HG03135 (cell line): ENCODE results near the gene AZI2.

Experiments
- ATAC-seq: cut with Tn5 transposase; IDR thresholded peaks from one replicate; pipeline ENCODE4 v1.9.1; 2021; ENCODE audit warnings: mild to moderate bottlenecking, moderate library complexity; ENCODE audit not compliant: unreplicated experiment

The AZI2 gene

DNA sequence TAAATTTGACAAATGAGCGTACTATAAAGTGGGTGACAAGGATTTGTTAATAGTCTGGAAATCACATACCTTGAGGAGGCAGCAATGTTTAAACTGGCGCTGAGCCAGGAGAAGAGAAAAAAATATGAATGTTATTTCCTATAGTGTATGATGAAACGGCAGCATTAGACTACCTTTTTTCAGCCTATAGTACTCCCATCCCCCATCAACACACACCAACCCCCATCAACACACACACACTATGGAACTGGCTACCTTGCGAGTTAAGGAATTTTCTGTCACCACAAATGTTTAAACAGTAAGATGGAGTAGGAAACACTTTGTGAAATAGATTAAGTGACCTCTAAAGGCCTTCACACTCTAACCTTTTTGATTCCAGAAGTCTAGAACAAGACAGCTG lies 46.9 kb downstream of the AZI2 start:
- no peak for ATAC-seq

DNA sequence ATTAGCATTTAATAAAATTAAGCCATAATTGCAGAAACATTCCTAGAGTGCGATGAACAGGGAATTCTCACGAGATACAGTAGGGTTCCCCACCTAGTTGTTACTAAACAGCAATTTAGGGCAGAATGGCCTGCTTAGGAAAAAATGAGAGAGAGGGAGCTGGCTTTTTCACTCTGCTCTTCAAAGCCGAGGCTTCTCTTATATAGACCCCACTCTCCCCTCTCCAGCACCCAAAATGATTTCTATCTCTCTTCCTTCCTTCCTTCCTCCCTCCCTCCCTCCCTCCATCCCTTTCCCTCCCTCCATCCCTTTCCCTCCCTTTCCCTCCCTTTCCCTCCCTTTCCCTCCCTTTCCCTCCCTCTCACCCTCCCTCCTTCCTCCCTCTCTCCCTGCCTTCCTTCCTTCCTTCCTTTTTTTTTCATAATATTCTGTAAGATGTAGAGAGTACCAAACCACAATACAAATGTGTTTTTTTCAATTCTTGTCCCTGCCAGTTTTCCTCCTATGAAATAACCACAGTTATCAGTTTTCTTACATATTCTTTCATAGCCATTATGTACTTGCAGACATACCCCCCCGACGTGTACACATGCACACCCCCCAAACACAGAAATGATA lies 48.2 kb downstream of the AZI2 start:
- no peak for ATAC-seq

DNA sequence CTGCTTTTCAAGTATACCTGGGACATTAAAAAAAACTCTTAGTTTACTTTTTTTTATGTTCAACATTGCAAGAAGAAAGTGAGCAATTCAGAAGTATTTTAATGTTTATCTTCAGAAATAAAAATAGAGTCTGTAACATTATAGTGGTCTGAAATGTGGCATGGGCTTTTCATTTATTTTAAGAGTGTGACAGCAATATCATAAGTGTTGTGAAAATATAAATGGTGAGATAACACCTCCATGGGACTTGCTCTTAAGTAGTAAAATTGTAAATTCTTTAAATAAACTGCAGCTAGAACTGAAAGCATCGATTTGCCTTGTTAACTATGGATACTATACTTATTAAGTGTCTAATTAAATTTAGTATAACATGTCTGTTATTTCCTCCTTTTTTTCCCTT lies 48.9 kb downstream of the AZI2 start:
- no peak for ATAC-seq

DNA sequence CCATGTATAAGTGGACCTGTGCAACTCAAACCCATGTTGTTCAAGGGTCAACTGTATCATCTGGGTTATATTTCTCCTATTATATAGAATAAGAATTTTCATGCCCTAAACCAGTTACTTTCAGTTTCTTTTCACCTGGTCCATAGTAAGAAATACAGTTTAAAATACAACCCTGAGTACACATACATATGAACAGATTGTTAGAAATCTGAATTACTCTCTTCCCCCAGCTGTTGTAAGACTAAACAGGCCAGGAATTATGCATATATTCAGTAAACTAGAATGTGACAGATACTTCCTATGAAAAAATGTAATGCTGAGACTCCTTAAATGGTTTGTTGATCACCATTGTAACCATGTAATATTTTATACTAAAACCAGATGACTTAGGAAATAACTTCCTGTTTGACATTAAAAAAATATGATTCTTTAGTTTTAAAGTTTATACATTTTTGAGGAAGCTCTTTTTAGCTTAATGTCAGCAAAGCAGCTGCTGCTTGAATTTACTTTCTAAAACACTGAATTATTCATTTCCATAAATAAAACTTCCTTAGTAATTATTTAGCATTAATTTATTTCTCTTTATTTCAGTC lies 52.6 kb downstream of the AZI2 start:
- no peak for ATAC-seq

DNA sequence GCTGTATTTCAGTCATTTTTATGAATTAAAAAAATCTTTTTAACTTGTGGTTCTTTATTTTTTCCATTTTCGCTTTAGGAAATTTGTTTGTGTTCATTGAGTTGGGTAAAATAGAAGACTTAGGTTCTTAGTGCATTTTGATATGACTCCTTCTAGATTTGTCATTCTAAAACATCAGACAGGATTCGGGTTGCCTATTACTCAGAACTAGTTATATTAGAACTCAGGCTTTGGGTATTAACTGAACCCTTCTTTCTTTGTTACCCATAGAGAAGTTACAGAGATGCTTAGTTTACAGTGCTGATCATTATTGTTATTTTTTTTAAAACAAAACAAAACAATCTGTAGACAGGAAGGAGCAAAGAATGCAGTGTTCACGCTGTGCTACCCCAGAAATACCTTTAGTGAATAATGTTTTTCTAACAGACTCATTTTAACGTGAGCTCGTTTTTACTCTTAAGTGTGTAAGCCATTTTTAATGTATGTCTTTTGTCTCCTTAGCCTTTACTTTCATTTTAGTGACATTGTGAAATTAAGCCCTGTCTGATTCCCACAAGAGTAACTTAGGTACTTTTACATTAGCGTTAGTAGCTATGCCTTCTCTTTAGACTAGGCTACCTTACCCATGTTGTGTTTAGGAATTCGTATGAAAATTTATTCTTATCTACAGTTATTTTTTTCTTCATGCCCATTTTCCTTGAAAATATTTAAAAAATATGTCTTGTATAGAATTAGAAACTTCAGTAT lies 53.8 kb downstream of the AZI2 start:
- ATAC-seq: no peak

DNA sequence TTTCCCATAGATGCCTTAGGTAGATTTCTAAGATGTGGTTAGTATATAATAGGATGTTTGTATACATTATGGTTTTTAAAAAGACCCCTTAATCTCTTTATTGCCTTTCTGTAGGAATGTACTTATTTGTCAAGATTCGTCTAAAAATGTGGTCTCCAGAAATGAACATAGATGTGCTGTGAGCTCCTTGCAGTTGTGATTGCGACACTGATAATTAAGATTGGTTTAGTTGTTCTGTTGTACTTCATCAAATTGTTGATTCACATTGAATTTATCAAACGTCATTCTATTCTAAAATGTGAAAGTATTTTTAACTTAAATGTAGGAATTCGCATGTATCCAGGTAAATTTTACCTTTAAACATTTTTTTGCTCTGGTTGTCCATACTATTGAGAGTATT lies 56.0 kb downstream of the AZI2 start:
- ATAC-seq: no peak

DNA sequence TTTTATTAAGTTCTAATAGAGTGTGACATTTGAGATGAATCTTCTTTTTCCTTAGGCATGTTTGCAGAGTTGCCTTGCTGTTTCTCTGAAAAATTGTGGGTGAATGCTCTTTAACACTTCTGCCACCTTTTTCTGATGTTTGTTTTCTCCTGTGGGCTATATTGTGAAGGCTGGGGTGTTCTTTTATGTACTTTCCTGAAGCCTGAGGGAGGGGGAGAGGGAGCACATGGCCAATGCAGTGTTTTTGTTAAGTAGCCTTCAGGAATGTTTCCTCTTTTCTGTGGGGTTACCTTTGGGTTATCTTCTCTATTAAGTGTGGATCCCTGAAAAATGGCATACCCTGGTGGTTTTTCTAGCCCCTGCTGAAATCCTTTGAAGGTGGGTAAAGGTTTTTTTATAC lies 57.0 kb downstream of the AZI2 start:
- ATAC-seq: no peak

DNA sequence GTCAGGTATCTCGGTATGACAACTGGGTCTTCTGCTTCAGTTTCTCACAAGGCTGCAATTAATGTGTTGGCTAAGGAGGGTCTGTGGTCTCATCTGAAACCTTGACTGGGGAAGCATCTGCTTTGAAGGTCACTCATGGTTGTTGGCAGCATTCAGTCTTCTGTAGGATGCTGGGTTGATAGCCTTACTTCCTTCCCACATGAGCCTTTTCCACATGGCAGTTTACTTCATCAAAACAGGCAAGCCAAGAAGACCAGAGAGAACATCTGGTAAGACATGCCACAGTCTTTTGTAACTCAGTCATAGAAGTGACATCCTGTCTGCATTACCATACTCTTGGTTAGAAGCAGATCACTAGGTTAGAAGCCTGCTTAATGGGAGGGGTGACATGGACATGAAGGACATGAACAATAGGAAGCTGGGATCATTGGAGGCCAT lies 57.7 kb downstream of the AZI2 start:
- ATAC-seq: no peak

DNA sequence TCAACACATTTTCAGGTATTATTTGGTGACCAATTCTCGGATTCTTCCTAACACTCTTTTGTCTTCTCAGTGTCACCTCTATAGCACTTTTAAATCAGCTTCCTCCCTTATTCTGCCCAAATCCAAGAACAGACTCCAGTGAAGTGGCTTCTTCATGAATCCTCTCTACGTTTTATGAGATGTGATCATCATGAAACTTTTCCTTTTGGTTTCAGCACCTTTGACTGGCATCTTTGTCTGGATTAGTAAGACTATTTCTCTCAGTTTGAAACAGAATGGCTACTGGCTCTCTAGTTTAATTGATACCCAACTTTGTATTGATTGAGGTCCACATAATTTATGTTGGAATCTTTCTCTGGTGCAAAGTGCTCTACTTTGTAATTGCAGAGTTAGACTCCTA lies 61.6 kb downstream of the AZI2 start:
- ATAC-seq: no peak

DNA sequence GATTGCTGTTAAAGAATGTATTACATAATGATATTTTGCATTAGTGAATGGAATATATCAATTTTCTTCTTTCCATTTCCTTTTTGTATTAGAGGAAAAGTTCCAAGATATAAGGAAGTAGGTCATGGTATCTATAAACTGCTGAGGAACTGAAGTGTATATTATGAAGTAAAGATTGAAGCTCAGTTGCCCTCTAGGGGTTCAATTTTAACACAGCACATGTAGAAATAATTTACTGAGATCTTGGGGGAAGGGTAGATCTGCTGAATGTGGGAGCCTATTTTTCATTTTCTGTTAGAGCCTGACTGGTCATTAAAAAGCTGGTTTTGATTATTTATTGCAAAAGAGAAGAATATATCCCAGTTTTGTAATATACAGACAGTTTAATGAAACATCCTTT lies 62.0 kb downstream of the AZI2 start:
- peak; percentile 89 for ATAC-seq

DNA sequence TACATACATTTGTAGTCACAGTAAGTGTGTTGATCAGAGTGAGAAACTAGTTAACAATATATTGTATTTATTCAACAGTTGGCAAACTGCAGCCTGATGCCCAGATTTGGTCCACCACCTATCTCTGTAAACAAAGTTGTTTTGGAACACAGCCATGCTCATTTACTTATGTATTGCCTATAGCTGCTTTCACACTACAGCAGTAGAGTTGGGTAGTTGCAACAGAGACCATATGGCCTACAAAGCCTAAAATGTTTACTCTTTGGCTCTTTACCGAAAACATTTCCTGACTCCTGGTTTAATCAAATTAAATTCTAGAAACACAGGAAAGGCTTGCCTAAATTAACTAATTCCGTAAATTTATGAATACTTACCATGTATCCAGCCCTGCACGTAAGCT lies 67.8 kb downstream of the AZI2 start:
- ATAC-seq: no peak

DNA sequence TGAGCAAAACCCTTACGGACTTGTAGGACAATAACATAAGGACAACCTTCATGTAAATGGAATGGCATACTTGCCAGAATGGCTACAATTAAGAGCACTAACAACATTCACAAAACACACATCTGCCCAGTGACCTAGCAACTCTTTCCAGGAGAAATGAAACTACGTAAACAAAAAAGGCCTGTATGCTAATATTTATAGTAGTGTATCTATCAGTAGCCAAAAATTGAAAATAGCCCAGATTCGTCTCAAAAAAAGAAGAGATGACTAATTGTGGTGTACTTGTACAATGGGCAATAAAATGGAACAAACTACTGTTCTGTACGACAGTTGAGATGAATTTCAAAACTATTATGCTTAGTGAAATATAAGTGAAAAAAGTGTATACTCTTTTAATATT lies 68.9 kb downstream of the AZI2 start:
- no peak for ATAC-seq

DNA sequence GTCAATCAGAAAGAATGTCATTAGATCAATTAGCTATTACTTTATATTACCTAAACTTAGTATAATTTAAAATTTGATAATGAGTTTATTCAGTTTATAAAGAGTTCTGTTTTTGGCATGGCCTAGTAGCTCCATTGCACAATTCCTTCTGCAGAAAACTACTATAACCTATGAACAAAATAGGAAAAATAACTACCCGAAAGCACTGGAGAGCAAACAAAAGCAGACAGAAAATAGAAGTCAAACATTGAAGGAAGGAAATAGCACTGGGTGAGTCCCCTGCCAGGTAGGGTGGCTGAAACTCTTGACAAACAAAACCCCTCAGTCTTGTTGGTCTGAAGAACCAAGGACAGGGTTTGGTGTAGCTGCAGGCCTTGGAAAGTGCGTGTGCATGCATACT lies 69.7 kb downstream of the AZI2 start:
- no peak for ATAC-seq

DNA sequence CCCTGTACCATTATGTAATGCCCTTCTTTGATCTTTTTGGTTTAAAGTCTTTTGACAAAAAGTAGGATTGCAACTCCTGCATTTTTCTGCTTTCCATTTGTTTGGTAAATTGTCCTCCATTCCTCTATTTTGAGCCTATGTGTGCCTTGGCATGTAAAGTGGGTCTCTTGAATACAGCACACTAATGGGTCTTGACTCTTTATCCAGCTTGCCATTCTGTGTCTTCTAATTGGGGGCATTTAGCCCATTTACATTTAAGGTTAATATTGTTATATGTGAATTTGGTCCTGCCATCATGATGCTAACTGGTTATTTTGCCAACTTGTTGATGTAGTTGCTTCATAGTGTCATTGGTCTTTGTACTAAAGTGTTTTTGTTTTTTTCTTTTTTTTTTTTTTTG lies 74.8 kb downstream of the AZI2 start:
- no peak for ATAC-seq
